ENCODE results near the gene MRPL14. TPM values are rescaled to one million over a fixed set of nuclear protein-coding genes. Genes with fewer than 3 reads are reported as not detected.
A peak's percentile ranks its signal among the peaks of the same experiment; 100 is the strongest.

MRPL14 gene
- total and polyA plus RNA-seq, 9 of the 15 experiments (the other 6 are each of a cell fraction or from before 2014, with no cell fraction given) = 126 to 424 (median 165) TPM

DNA sequence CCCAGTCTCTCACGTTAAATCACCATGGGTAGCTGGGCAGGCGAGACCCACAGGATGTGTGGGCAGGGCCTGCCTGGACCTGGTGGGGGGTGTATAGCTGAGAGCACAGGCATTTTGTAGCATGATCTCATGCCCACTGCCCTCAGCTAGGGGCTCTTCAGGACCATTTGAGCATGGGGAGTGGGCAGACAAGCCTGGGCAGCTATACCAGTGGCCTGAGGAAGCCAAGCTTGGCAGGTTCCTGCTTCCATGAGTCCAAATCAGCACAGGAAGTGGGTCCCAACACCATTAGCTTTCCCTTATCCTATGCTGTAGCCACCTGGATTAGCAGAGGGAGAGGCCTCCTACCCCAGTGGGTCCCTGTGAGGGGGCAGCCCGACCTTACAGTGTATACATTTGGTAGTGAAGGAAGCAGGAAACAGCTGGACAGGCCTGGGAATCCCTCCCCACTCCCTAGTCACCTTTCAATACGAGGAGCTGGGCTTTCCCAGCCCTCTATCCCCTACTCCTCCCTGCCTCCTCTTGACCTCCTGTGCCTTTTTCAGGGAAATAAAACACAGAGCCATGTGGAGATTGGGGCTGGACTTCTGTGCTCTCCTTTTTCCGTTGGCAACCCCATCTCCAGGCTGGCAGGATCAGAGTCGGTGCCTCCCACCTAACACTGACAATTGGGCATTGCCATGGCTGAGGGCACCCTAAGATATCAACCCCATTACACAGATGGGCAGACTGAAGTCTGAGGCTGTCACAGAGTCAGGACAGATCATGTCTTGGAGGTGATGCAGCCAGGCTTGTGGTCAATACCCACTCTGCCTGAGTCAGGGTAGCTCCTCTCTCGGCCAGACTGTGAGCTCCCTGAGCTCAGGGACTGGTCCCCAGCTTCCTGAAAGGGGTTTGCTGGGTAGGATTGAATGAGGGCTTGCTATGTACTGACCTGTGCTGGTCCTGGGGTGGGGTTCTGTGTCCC lies 59.8 kb downstream of the MRPL14 start (continued):
- TF ChIP-seq, protein P1, sequence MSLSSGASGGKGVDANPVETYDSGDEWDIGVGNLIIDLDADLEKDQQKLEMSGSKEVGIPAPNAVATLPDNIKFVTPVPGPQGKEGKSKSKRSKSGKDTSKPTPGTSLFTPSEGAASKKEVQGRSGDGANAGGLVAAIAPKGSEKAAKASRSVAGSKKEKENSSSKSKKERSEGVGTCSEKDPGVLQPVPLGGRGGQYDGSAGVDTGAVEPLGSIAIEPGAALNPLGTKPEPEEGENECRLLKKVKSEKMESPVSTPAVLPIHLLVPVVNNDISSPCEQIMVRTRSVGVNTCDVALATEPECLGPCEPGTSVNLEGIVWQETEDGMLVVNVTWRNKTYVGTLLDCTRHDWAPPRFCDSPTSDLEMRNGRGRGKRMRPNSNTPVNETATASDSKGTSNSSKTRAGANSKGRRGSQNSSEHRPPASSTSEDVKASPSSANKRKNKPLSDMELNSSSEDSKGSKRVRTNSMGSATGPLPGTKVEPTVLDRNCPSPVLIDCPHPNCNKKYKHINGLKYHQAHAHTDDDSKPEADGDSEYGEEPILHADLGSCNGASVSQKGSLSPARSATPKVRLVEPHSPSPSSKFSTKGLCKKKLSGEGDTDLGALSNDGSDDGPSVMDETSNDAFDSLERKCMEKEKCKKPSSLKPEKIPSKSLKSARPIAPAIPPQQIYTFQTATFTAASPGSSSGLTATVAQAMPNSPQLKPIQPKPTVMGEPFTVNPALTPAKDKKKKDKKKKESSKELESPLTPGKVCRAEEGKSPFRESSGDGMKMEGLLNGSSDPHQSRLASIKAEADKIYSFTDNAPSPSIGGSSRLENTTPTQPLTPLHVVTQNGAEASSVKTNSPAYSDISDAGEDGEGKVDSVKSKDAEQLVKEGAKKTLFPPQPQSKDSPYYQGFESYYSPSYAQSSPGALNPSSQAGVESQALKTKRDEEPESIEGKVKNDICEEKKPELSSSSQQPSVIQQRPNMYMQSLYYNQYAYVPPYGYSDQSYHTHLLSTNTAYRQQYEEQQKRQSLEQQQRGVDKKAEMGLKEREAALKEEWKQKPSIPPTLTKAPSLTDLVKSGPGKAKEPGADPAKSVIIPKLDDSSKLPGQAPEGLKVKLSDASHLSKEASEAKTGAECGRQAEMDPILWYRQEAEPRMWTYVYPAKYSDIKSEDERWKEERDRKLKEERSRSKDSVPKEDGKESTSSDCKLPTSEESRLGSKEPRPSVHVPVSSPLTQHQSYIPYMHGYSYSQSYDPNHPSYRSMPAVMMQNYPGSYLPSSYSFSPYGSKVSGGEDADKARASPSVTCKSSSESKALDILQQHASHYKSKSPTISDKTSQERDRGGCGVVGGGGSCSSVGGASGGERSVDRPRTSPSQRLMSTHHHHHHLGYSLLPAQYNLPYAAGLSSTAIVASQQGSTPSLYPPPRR (CRISPR knock-in tag; IDR thresholded peaks at IDR 0.05; ENCODE audit: borderline replicate concordance) = no peak
- TF ChIP-seq IFI16 (CRISPR knock-in tag; IDR thresholded peaks at IDR 0.05) (no peak), ZSCAN29 (IDR thresholded peaks at IDR 0.05) (no peak), JUNB (CRISPR knock-in tag; conservative IDR thresholded peaks at IDR 0.05) (no peak), NR3C1 (CRISPR knock-in tag; IDR thresholded peaks at IDR 0.05) (no peak), ELF4 (CRISPR knock-in tag; IDR thresholded peaks at IDR 0.05) (no peak), ZNF584 (CRISPR knock-in tag; IDR thresholded peaks at IDR 0.05; ENCODE audit: low read depth) (peak; percentile 29; the same call in 1 of the 2 replicates), ADNP (tag; IDR thresholded peaks at IDR 0.05) (no peak)
- TF ChIP-seq, protein P2, sequence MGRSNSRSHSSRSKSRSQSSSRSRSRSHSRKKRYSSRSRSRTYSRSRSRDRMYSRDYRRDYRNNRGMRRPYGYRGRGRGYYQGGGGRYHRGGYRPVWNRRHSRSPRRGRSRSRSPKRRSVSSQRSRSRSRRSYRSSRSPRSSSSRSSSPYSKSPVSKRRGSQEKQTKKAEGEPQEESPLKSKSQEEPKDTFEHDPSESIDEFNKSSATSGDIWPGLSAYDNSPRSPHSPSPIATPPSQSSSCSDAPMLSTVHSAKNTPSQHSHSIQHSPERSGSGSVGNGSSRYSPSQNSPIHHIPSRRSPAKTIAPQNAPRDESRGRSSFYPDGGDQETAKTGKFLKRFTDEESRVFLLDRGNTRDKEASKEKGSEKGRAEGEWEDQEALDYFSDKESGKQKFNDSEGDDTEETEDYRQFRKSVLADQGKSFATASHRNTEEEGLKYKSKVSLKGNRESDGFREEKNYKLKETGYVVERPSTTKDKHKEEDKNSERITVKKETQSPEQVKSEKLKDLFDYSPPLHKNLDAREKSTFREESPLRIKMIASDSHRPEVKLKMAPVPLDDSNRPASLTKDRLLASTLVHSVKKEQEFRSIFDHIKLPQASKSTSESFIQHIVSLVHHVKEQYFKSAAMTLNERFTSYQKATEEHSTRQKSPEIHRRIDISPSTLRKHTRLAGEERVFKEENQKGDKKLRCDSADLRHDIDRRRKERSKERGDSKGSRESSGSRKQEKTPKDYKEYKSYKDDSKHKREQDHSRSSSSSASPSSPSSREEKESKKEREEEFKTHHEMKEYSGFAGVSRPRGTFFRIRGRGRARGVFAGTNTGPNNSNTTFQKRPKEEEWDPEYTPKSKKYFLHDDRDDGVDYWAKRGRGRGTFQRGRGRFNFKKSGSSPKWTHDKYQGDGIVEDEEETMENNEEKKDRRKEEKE (IDR thresholded peaks at IDR 0.05; ENCODE audit: borderline replicate concordance in 1 of 2, control insufficient read depth in 1 of 2, low read depth in 2 of 2, low read length in 1 of 2) = no peak

Measured in K562 (cell line).